ENCODE results near the gene IBA57. TPM values are rescaled to one million over a fixed set of nuclear protein-coding genes. Genes with fewer than 3 reads are reported as not detected.

The IBA57 gene
- total and polyA plus RNA-seq, 5 donors from 2014 or later, result 2.0 to 17.0 (median 5.1) TPM

- Histone ChIP-seq H3K27ac (ENCODE audit: insufficient read depth, low read length, poor library complexity, severe bottlenecking) (no peak overlapping the region), H3K4me3 (ENCODE audit: low read depth, low read length) (no peak overlapping the region), H3K36me3 (ENCODE audit: control insufficient read depth, insufficient read depth, low read length) (no peaks in the 10 kb centered on the region), H3K9me3 (ENCODE audit: control insufficient read depth in 2 of 2, low read length in 2 of 2) (no peaks in the 10 kb centered on the region), H3K4me1 (ENCODE audit: control insufficient read depth, insufficient read depth, low read length, poor library complexity, severe bottlenecking) (peaks cover 20% of the 10 kb centered on the region), H3K27me3 (ENCODE audit: control insufficient read depth, insufficient read depth, low read length) (no peaks in the 10 kb centered on the region)
- H3K27ac Mint-ChIP-seq, result no peak overlapping the region
- H3K27me3 Mint-ChIP-seq, result no peaks in the 10 kb centered on the region
- peaks cover 0 to 11% (median 3%) of the 10 kb centered on the region in 4 donors for H3K4me1 Mint-ChIP-seq
- H3K9me3 Mint-ChIP-seq, result no peaks in the 10 kb centered on the region
- H3K4me3 Mint-ChIP-seq, result peak overlapping the region in 3 of 4 donors; percentile 70 to 83 (median 79)
- DNase-seq, result no peak
- no peak for ATAC-seq (ENCODE audit: low read depth in 2 of 2)
- H3K36me3 Mint-ChIP-seq, result no peaks in the 10 kb centered on the region
Measured at GRCh38 chr1:228211531-228212414, 46.2 kb downstream of the IBA57 start.

GRCh38 chr1:228212415-228212965, 46.9 kb downstream of the IBA57 start:
- no peaks in the 10 kb centered on the region for H3K9me3 Mint-ChIP-seq
- H3K4me3 ChIP-seq (ENCODE audit: low read depth, low read length), result no peak overlapping the region
- no peaks in the 10 kb centered on the region for H3K9me3 ChIP-seq (ENCODE audit: control insufficient read depth in 2 of 2, low read length in 2 of 2)
- H3K27me3 Mint-ChIP-seq, result no peaks in the 10 kb centered on the region
- H3K36me3 ChIP-seq (ENCODE audit: control insufficient read depth, insufficient read depth, low read length), result peaks cover 2% of the 10 kb centered on the region
- peaks cover 20% of the 10 kb centered on the region for H3K4me1 ChIP-seq (ENCODE audit: control insufficient read depth, insufficient read depth, low read length, poor library complexity, severe bottlenecking)
- peaks cover 0 to 15% (median 3%) of the 10 kb centered on the region in 4 donors for H3K4me1 Mint-ChIP-seq
- no peak overlapping the region for H3K27ac Mint-ChIP-seq
- DNase-seq (peak in 1 of 3 donors; percentile 13), ATAC-seq (ENCODE audit: low read depth in 2 of 2) (no peak)
- H3K27me3 ChIP-seq (ENCODE audit: control insufficient read depth, insufficient read depth, low read length), result no peaks in the 10 kb centered on the region
- no peak overlapping the region for H3K27ac ChIP-seq (ENCODE audit: insufficient read depth, low read length, poor library complexity, severe bottlenecking)
- peaks cover 3% of the 10 kb centered on the region for H3K36me3 Mint-ChIP-seq
- H3K4me3 Mint-ChIP-seq, result peak overlapping the region in 3 of 4 donors; percentile 22 to 94 (median 73)

- H3K9me3 Mint-ChIP-seq, result no peaks in the 10 kb centered on the region
- peaks cover 3% of the 10 kb centered on the region for H3K36me3 ChIP-seq (ENCODE audit: control insufficient read depth, insufficient read depth, low read length)
- peaks cover 20% of the 10 kb centered on the region for H3K4me1 ChIP-seq (ENCODE audit: control insufficient read depth, insufficient read depth, low read length, poor library complexity, severe bottlenecking)
- H3K4me1 Mint-ChIP-seq, result peaks cover 0 to 16% (median 4%) of the 10 kb centered on the region in 4 donors
- H3K27me3 ChIP-seq (ENCODE audit: control insufficient read depth, insufficient read depth, low read length), result no peaks in the 10 kb centered on the region
- H3K27ac ChIP-seq (ENCODE audit: insufficient read depth, low read length, poor library complexity, severe bottlenecking), result peak overlapping the region; percentile 78
- peak overlapping the region in 1 of 3 donors; percentile 91 for H3K27ac Mint-ChIP-seq
- peak overlapping the region; percentile 41 for H3K4me3 ChIP-seq (ENCODE audit: low read depth, low read length)
- DNase-seq, result peak; percentile 82 to 92 (median 86)
- peaks cover 7% of the 10 kb centered on the region for H3K36me3 Mint-ChIP-seq
- no peaks in the 10 kb centered on the region for H3K9me3 ChIP-seq (ENCODE audit: control insufficient read depth in 2 of 2, low read length in 2 of 2)
- H3K4me3 Mint-ChIP-seq, result peak overlapping the region; percentile 87 to 96 (median 92)
- H3K27me3 Mint-ChIP-seq, result no peaks in the 10 kb centered on the region
- ATAC-seq (ENCODE audit: low read depth in 2 of 2), result peak; percentile 94 to 95
Measured at GRCh38 chr1:228212966-228213844, 47.6 kb downstream of the IBA57 start.

GRCh38 chr1:228213917-228214808, 48.6 kb downstream of the IBA57 start:
- H3K9me3 Mint-ChIP-seq, result no peaks in the 10 kb centered on the region
- H3K4me3 Mint-ChIP-seq, result peak overlapping the region; percentile 69 to 87 (median 74)
- H3K9me3 ChIP-seq (ENCODE audit: control insufficient read depth in 2 of 2, low read length in 2 of 2), result no peaks in the 10 kb centered on the region
- H3K27me3 Mint-ChIP-seq, result no peaks in the 10 kb centered on the region
- peaks cover 0 to 16% (median 4%) of the 10 kb centered on the region in 4 donors for H3K4me1 Mint-ChIP-seq
- peaks cover 3% of the 10 kb centered on the region for H3K36me3 ChIP-seq (ENCODE audit: control insufficient read depth, insufficient read depth, low read length)
- peaks cover 20% of the 10 kb centered on the region for H3K4me1 ChIP-seq (ENCODE audit: control insufficient read depth, insufficient read depth, low read length, poor library complexity, severe bottlenecking)
- no peak for DNase-seq
- no peak overlapping the region for H3K4me3 ChIP-seq (ENCODE audit: low read depth, low read length)
- no peak overlapping the region for H3K27ac Mint-ChIP-seq
- no peak for ATAC-seq (ENCODE audit: low read depth in 2 of 2)
- peaks cover 7% of the 10 kb centered on the region for H3K36me3 Mint-ChIP-seq
- H3K27me3 ChIP-seq (ENCODE audit: control insufficient read depth, insufficient read depth, low read length), result no peaks in the 10 kb centered on the region
- no peak overlapping the region for H3K27ac ChIP-seq (ENCODE audit: insufficient read depth, low read length, poor library complexity, severe bottlenecking)

- H3K36me3 Mint-ChIP-seq, result peaks cover 7% of the 10 kb centered on the region
- peaks cover 0 to 18% (median 4%) of the 10 kb centered on the region in 4 donors for H3K4me1 Mint-ChIP-seq
- DNase-seq, result no peak
- no peak overlapping the region for H3K27ac ChIP-seq (ENCODE audit: insufficient read depth, low read length, poor library complexity, severe bottlenecking)
- no peak overlapping the region for H3K27ac Mint-ChIP-seq
- no peak for ATAC-seq (ENCODE audit: low read depth in 2 of 2)
- H3K4me3 ChIP-seq (ENCODE audit: low read depth, low read length), result no peak overlapping the region
- H3K4me3 Mint-ChIP-seq, result peak overlapping the region in 2 of 4 donors; percentile 15 to 69
- peaks cover 3% of the 10 kb centered on the region for H3K36me3 ChIP-seq (ENCODE audit: control insufficient read depth, insufficient read depth, low read length)
- H3K4me1 ChIP-seq (ENCODE audit: control insufficient read depth, insufficient read depth, low read length, poor library complexity, severe bottlenecking), result peaks cover 20% of the 10 kb centered on the region
- H3K9me3 ChIP-seq (ENCODE audit: control insufficient read depth in 2 of 2, low read length in 2 of 2), result no peaks in the 10 kb centered on the region
- no peaks in the 10 kb centered on the region for H3K27me3 Mint-ChIP-seq
- H3K9me3 Mint-ChIP-seq, result no peaks in the 10 kb centered on the region
- H3K27me3 ChIP-seq (ENCODE audit: control insufficient read depth, insufficient read depth, low read length), result no peaks in the 10 kb centered on the region
Measured at GRCh38 chr1:228214921-228215662, 49.5 kb downstream of the IBA57 start.

GRCh38 chr1:228215663-228216116, 50.1 kb downstream of the IBA57 start:
- ATAC-seq (ENCODE audit: low read depth in 2 of 2) (no peak), DNase-seq (no peak)
- Histone ChIP-seq H3K36me3 (ENCODE audit: control insufficient read depth, insufficient read depth, low read length) (peaks cover 3% of the 10 kb centered on the region), H3K9me3 (ENCODE audit: control insufficient read depth in 2 of 2, low read length in 2 of 2) (no peaks in the 10 kb centered on the region), H3K4me3 (ENCODE audit: low read depth, low read length) (no peak overlapping the region), H3K4me1 (ENCODE audit: control insufficient read depth, insufficient read depth, low read length, poor library complexity, severe bottlenecking) (peaks cover 20% of the 10 kb centered on the region), H3K27me3 (ENCODE audit: control insufficient read depth, insufficient read depth, low read length) (no peaks in the 10 kb centered on the region), H3K27ac (ENCODE audit: insufficient read depth, low read length, poor library complexity, severe bottlenecking) (no peak overlapping the region)
- Mint-ChIP-seq H3K27ac (no peak overlapping the region), H3K4me3 (peak overlapping the region in 1 of 4 donors; percentile 56), H3K27me3 (no peaks in the 10 kb centered on the region), H3K4me1 (peaks cover 0 to 18% (median 4%) of the 10 kb centered on the region in 4 donors), H3K36me3 (peaks cover 7% of the 10 kb centered on the region), H3K9me3 (no peaks in the 10 kb centered on the region)

All from CD4-positive, CD25-positive, alpha-beta regulatory T cell (primary cell).